Large intestine (tissue), 3 donors: ENCODE measurements around the gene ITGB5. TPM values are rescaled to one million over a fixed set of nuclear protein-coding genes. Genes with fewer than 3 reads are reported as not detected.
A peak's percentile ranks its signal among the peaks of the same experiment; 100 is the strongest.

Experiments used
- DNase-seq, 2 donors: peaks; one replicate each; pipeline versions ENCODE4 v3.0.0 to v3.0.0-alpha.2; 2013
- H3K27ac ChIP-seq: one replicate; pipeline ENCODE4 v1.5.1; 2013; ENCODE audit warnings: low read length
- H3K27me3 ChIP-seq: 2 replicates; pipeline ENCODE4 v1.6.1; 2013; ENCODE audit warnings: low read length; ENCODE audit not compliant: control insufficient read depth, insufficient read depth
- H3K36me3 ChIP-seq: 2 replicates; pipeline ENCODE4 v1.6.1; 2013; ENCODE audit warnings: low read length; ENCODE audit not compliant: control insufficient read depth, insufficient read depth
- H3K4me1 ChIP-seq: one replicate; pipeline ENCODE4 v1.6.1; 2013; ENCODE audit warnings: low read length; ENCODE audit not compliant: control insufficient read depth, insufficient read depth
- H3K4me3 ChIP-seq: one replicate; pipeline ENCODE4 v1.5.1; 2013; ENCODE audit warnings: low read length
- H3K9me3 ChIP-seq: one replicate; pipeline ENCODE4 v1.6.1; 2013; ENCODE audit warnings: mild to moderate bottlenecking, low read depth, low read length, moderate library complexity; ENCODE audit not compliant: control insufficient read depth
- WGBS: methylation state at CpG from one replicate; pipeline ENCODE4 v1.1.5; 2013; ENCODE audit warnings: low lambda C conversion rate; ENCODE audit not compliant: insufficient coverage; 5-methylcytosine and 5-hydroxymethylcytosine counted together
- polyA plus RNA-seq: library from polyadenylated mRNA; unstranded; fragments of 120-200 nt; gene quantifications from one replicate; pipeline ENCODE4 v1.2.1, GENCODE V29; 2013

The ITGB5 gene
- polyA plus RNA-seq, 1 donor, result 60.9 TPM

GRCh38 chr3:124896824-124897526 is 9.8 kb upstream of the ITGB5 start:
- no peak overlapping the region for H3K4me3 ChIP-seq
- H3K36me3 ChIP-seq, result no peaks in the 10 kb centered on the region
- 100% methylated on average over 1 of the region's 1 CpG for WGBS
- H3K27ac ChIP-seq, result no peak overlapping the region
- H3K27me3 ChIP-seq, result no peaks in the 10 kb centered on the region
- no peak for DNase-seq
- peaks cover 2% of the 10 kb centered on the region for H3K4me1 ChIP-seq
- no peaks in the 10 kb centered on the region for H3K9me3 ChIP-seq

- no peaks in the 10 kb centered on the region for H3K36me3 ChIP-seq
- no peaks in the 10 kb centered on the region for H3K9me3 ChIP-seq
- no peaks in the 10 kb centered on the region for H3K27me3 ChIP-seq
- H3K4me3 ChIP-seq, result no peak overlapping the region
- H3K4me1 ChIP-seq, result peaks cover 2% of the 10 kb centered on the region
- WGBS, result 100% methylated on average over 2 of the region's 7 CpGs
- DNase-seq, result no peak
- no peak overlapping the region for H3K27ac ChIP-seq
These were observed 8.6 kb upstream of the ITGB5 start for GRCh38 chr3:124895756-124896155.

- Histone ChIP-seq H3K36me3 (no peaks in the 10 kb centered on the region), H3K4me1 (peaks cover 2% of the 10 kb centered on the region), H3K4me3 (no peak overlapping the region), H3K27ac (no peak overlapping the region), H3K9me3 (peaks cover 2% of the 10 kb centered on the region), H3K27me3 (no peaks in the 10 kb centered on the region)
- DNase-seq, result no peak
- WGBS, result no CpG with 5 or more reads among the region's 2 CpGs
These were observed 6.4 kb upstream of the ITGB5 start for GRCh38 chr3:124893526-124893925.

GRCh38 chr3:124890573-124891190 is 3.5 kb upstream of the ITGB5 start:
- Histone ChIP-seq H3K9me3 (peaks cover 2% of the 10 kb centered on the region), H3K27ac (no peak overlapping the region), H3K4me3 (no peak overlapping the region), H3K4me1 (peaks cover 6% of the 10 kb centered on the region), H3K27me3 (no peaks in the 10 kb centered on the region), H3K36me3 (no peaks in the 10 kb centered on the region)
- 83% methylated on average over 3 of the region's 5 CpGs for WGBS
- no peak for DNase-seq

GRCh38 chr3:124888482-124889441 is 1.6 kb upstream of the ITGB5 start:
- Histone ChIP-seq H3K4me1 (peaks cover 8% of the 10 kb centered on the region), H3K9me3 (peaks cover 2% of the 10 kb centered on the region), H3K4me3 (no peak overlapping the region), H3K27ac (no peak overlapping the region), H3K36me3 (no peaks in the 10 kb centered on the region), H3K27me3 (no peaks in the 10 kb centered on the region)
- DNase-seq, result no peak
- 60% methylated on average over 3 of the region's 8 CpGs for WGBS

- Histone ChIP-seq H3K4me3 (peak overlapping the region; percentile 71), H3K27me3 (no peaks in the 10 kb centered on the region), H3K36me3 (no peaks in the 10 kb centered on the region), H3K27ac (peak overlapping the region; percentile 83), H3K4me1 (peaks cover 8% of the 10 kb centered on the region), H3K9me3 (peaks cover 2% of the 10 kb centered on the region)
- WGBS, result no CpG with 5 or more reads among the region's 11 CpGs
- no peak for DNase-seq
These were observed 750 bp upstream of the ITGB5 start for GRCh38 chr3:124887932-124888298.

GRCh38 chr3:124886168-124887056 is 753 bp downstream of the ITGB5 start:
- Histone ChIP-seq H3K27ac (peak overlapping the region; percentile 87), H3K27me3 (no peaks in the 10 kb centered on the region), H3K9me3 (peaks cover 2% of the 10 kb centered on the region), H3K36me3 (peaks cover 3% of the 10 kb centered on the region), H3K4me3 (peak overlapping the region; percentile 67), H3K4me1 (peaks cover 8% of the 10 kb centered on the region)
- DNase-seq, result peak; percentile 66 to 84
- WGBS, result no CpG with 5 or more reads among the region's 87 CpGs

- Histone ChIP-seq H3K27ac (peak overlapping the region; percentile 87), H3K27me3 (no peaks in the 10 kb centered on the region), H3K9me3 (peaks cover 2% of the 10 kb centered on the region), H3K4me3 (peak overlapping the region; percentile 67), H3K36me3 (peaks cover 3% of the 10 kb centered on the region), H3K4me1 (peaks cover 8% of the 10 kb centered on the region)
- WGBS, result no CpG with 5 or more reads among the region's 17 CpGs
- DNase-seq, result peak in 1 of 2 donors; percentile 42
These were observed 1.5 kb downstream of the ITGB5 start for GRCh38 chr3:124885466-124886167.

- Histone ChIP-seq H3K27ac (no peak overlapping the region), H3K27me3 (no peaks in the 10 kb centered on the region), H3K9me3 (no peaks in the 10 kb centered on the region), H3K4me3 (no peak overlapping the region), H3K36me3 (peaks cover 3% of the 10 kb centered on the region), H3K4me1 (peaks cover 8% of the 10 kb centered on the region)
- DNase-seq, result no peak
- no CpG with 5 or more reads among the region's 7 CpGs for WGBS
These were observed 2.6 kb downstream of the ITGB5 start for GRCh38 chr3:124884474-124885101.
